Fibroblast of lung (primary cell): ENCODE results near the gene EMC10. TPM values are rescaled to one million over a fixed set of nuclear protein-coding genes. Genes with fewer than 3 reads are reported as not detected.

ENCODE experiments used
- DNase-seq, 2 donors: peaks; one replicate each; pipeline versions ENCODE4 v3.0.0 to v3.0.0-alpha.2; 2010; ENCODE audit warnings: low read depth in 2 of 2
- H2AFZ ChIP-seq: 2 replicates; pipeline ENCODE4 v1.5.1; 2012; ENCODE audit warnings: low read length, control low read depth, inconsistent platforms
- H3K27ac ChIP-seq: 2 replicates; pipeline ENCODE4 v1.5.1; 2011; ENCODE audit warnings: low read length, control low read depth; ENCODE audit not compliant: insufficient read depth
- H3K27me3 ChIP-seq: 2 replicates; pipeline ENCODE4 v1.5.1; 2011; ENCODE audit warnings: mild to moderate bottlenecking, low read length; ENCODE audit not compliant: control insufficient read depth, insufficient read depth
- H3K36me3 ChIP-seq: 2 replicates; pipeline ENCODE4 v1.5.1; 2011; ENCODE audit warnings: low read length; ENCODE audit not compliant: control insufficient read depth, insufficient read depth
- H3K4me1 ChIP-seq: 2 replicates; pipeline ENCODE4 v1.5.1; 2011; ENCODE audit warnings: low read length; ENCODE audit not compliant: control insufficient read depth, insufficient read depth; ENCODE audit errors: extremely low read depth
- H3K4me2 ChIP-seq: 2 replicates; pipeline ENCODE4 v1.5.1; 2011; ENCODE audit warnings: low read length, control low read depth; ENCODE audit not compliant: insufficient read depth; ENCODE audit errors: extremely low read depth
- H3K4me3 ChIP-seq, 4 experiments: fragments of 200-600 bp in 1 of 4; sonication (generic) in 1 of 4; replicated peaks in 1 of 4; 2 replicates each; pipeline ENCODE4 v1.5.1; 2011 to 2016; ENCODE audit warnings: low read length in 4 of 4, low read depth in 3 of 4, mild to moderate bottlenecking in 3 of 4, control low read depth in 2 of 4, inconsistent platforms in 1 of 4, mixed read lengths in 1 of 4; ENCODE audit not compliant: insufficient read depth in 1 of 4; ENCODE audit errors: control extremely low read depth in 1 of 4
- H3K79me2 ChIP-seq: 2 replicates; pipeline ENCODE4 v1.5.1; 2012; ENCODE audit warnings: mild to moderate bottlenecking, low read length, inconsistent platforms; ENCODE audit not compliant: control insufficient read depth, insufficient read depth
- H3K9ac ChIP-seq: 2 replicates; pipeline ENCODE4 v1.5.1; 2011; ENCODE audit warnings: mild to moderate bottlenecking, low read length, control low read depth; ENCODE audit not compliant: insufficient read depth
- H3K9me3 ChIP-seq: 2 replicates; pipeline ENCODE4 v1.5.1; 2012; ENCODE audit warnings: low read depth, low read length; ENCODE audit not compliant: control insufficient read depth, insufficient read depth
- H4K20me1 ChIP-seq: 2 replicates; pipeline ENCODE4 v1.5.1; 2011; ENCODE audit warnings: low read length; ENCODE audit not compliant: control insufficient read depth, insufficient read depth; ENCODE audit errors: extremely low read depth
- EZH2 ChIP-seq: IDR thresholded peaks from 2 replicates; pipeline ENCODE4 v1.5.1; 2012; ENCODE audit warnings: low read length, control low read depth, mild to moderate bottlenecking; ENCODE audit errors: missing control alignments
- polyA plus RNA-seq, 2 donors: library from polyadenylated mRNA; depleted of rRNA in 1 of 2; stranded (reverse) in 1 of 2; unstranded in 1 of 2; fragments of >200 nt; gene quantifications; 2 replicates each; pipeline ENCODE4 v1.2.1, GENCODE V29; 2011 to 2012; ENCODE audit warnings: missing spikeins in 1 of 2
- total RNA-seq: library from RNA; depleted of rRNA; stranded (reverse); fragments of >200 nt; gene quantifications from 2 replicates; pipeline ENCODE4 v1.2.1, GENCODE V29; 2014
- TF ChIP-seq, protein P1 (sequence below), 2 donors: IDR thresholded peaks in 1 of 2; conservative IDR thresholded peaks in 1 of 2; 1 replicate in 1 of 2; 2 replicates in 1 of 2; pipeline ENCODE4 v1.5.1; 2011 to 2012; ENCODE audit warnings: low read length in 2 of 2, control low read depth in 1 of 2, inconsistent platforms in 1 of 2, low read depth in 1 of 2, mild to moderate bottlenecking in 1 of 2

EMC10 gene
- total and polyA plus RNA-seq, 2 donors (not counting 1 experiment from before 2014, with no cell fraction given): 40.8 to 42.7 TPM

GRCh38 chr19:50531171-50531612 lies 54.9 kb downstream of the EMC10 start:
- Histone ChIP-seq H3K4me2 (no peak overlapping the region), H3K79me2 (no peaks in the 10 kb centered on the region), H2AFZ (no peak overlapping the region), H3K36me3 (no peaks in the 10 kb centered on the region), H3K27me3 (no peaks in the 10 kb centered on the region), H4K20me1 (no peaks in the 10 kb centered on the region), H3K27ac (no peak overlapping the region), H3K4me3 (no peak overlapping the region), H3K4me1 (no peaks in the 10 kb centered on the region), H3K9me3 (no peaks in the 10 kb centered on the region), H3K9ac (no peak overlapping the region)
- DNase-seq: no peak
- TF ChIP-seq EZH2: no peak
- TF ChIP-seq, protein P1, sequence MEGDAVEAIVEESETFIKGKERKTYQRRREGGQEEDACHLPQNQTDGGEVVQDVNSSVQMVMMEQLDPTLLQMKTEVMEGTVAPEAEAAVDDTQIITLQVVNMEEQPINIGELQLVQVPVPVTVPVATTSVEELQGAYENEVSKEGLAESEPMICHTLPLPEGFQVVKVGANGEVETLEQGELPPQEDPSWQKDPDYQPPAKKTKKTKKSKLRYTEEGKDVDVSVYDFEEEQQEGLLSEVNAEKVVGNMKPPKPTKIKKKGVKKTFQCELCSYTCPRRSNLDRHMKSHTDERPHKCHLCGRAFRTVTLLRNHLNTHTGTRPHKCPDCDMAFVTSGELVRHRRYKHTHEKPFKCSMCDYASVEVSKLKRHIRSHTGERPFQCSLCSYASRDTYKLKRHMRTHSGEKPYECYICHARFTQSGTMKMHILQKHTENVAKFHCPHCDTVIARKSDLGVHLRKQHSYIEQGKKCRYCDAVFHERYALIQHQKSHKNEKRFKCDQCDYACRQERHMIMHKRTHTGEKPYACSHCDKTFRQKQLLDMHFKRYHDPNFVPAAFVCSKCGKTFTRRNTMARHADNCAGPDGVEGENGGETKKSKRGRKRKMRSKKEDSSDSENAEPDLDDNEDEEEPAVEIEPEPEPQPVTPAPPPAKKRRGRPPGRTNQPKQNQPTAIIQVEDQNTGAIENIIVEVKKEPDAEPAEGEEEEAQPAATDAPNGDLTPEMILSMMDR (conservative IDR thresholded peaks at IDR 0.05 in 1 of 2, IDR thresholded peaks at IDR 0.05 in 1 of 2; ENCODE audit: low read depth in 1 of 2, low read length in 2 of 2): no peak

DNA sequence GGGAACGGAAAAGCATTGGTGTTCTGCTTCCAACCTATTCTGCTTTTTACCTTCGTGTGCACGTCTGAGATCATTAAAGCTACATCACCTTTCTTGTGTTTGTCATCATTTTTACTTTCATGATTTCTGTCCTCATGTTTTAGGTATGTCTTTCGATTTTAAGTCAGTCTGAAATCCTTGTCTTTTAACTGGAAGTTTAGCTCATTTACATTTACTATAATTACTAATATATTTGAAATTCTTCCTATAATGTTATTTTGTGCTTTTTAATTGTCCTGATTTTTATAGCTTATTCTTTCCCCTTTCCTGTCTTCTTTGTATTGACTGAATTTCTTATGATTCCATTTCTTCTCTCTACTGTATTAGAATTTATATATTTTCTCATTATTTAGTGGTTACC lies 56.6 kb downstream of the EMC10 start:
- no peak for DNase-seq
- Histone ChIP-seq H3K27ac (no peak overlapping the region), H3K79me2 (no peaks in the 10 kb centered on the region), H3K4me2 (no peak overlapping the region), H3K36me3 (no peaks in the 10 kb centered on the region), H3K9ac (no peak overlapping the region), H2AFZ (no peak overlapping the region), H3K4me3 (no peak overlapping the region), H4K20me1 (no peaks in the 10 kb centered on the region), H3K9me3 (no peaks in the 10 kb centered on the region), H3K4me1 (no peaks in the 10 kb centered on the region), H3K27me3 (no peaks in the 10 kb centered on the region)
- TF ChIP-seq, protein P1 (conservative IDR thresholded peaks at IDR 0.05 in 1 of 2, IDR thresholded peaks at IDR 0.05 in 1 of 2; ENCODE audit: low read depth in 1 of 2, low read length in 2 of 2): no peak
- TF ChIP-seq EZH2: no peak

DNA sequence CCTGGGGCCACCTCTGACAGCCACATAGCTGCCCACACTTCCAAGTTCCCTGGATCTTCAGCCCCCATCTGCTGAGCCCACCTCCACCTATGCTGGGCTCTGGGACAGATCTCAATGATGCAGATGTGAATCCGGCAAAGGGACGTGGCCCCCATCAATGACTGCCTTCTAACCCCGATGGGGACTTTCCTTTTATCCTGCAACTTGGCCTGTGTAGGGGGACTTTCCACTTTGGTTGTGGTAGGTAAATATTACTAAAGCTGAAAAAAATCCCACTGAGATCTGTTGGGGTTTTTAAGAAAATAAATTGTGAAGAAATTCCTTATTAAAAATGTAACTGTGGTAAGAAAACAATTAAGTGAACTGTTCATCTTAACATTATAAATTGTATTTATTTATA lies 58.2 kb downstream of the EMC10 start:
- no peaks in the 10 kb centered on the region for H3K79me2 ChIP-seq
- H3K36me3 ChIP-seq: no peaks in the 10 kb centered on the region
- H3K9ac ChIP-seq: no peak overlapping the region
- no peaks in the 10 kb centered on the region for H3K9me3 ChIP-seq
- no peak overlapping the region for H3K4me3 ChIP-seq
- no peaks in the 10 kb centered on the region for H3K4me1 ChIP-seq
- no peak overlapping the region for H2AFZ ChIP-seq
- TF ChIP-seq, protein P1 (conservative IDR thresholded peaks at IDR 0.05 in 1 of 2, IDR thresholded peaks at IDR 0.05 in 1 of 2; ENCODE audit: low read depth in 1 of 2, low read length in 2 of 2): no peak
- TF ChIP-seq EZH2: no peak
- H4K20me1 ChIP-seq: no peaks in the 10 kb centered on the region
- DNase-seq: no peak
- no peaks in the 10 kb centered on the region for H3K27me3 ChIP-seq
- H3K4me2 ChIP-seq: no peak overlapping the region
- H3K27ac ChIP-seq: no peak overlapping the region
